H1 (cell line): ENCODE results near the gene FAM241A. TPM values are rescaled to one million over a fixed set of nuclear protein-coding genes. Genes with fewer than 3 reads are reported as not detected.

Experiments used
- BACH1 ChIP-seq: IDR thresholded peaks from 2 replicates; pipeline ENCODE4 v1.6.1; 2012; ENCODE audit warnings: low read length, improper control_type of control experiment
- CHD1 ChIP-seq: IDR thresholded peaks from 2 replicates; pipeline ENCODE4 v1.6.1; 2012; ENCODE audit warnings: low read depth, low read length, improper control_type of control experiment
- GABPA ChIP-seq: IDR thresholded peaks from 2 replicates; pipeline ENCODE4 v1.6.1; 2011; ENCODE audit warnings: mild to moderate bottlenecking, low read length, moderate library complexity, borderline replicate concordance; ENCODE audit not compliant: insufficient read depth
- HDAC6 ChIP-seq: IDR thresholded peaks from one replicate; pipeline ENCODE4 v1.7.1; 2012; ENCODE audit warnings: low read depth, mild to moderate bottlenecking, inconsistent platforms, low read length, moderate library complexity
- NRF1 ChIP-seq: IDR thresholded peaks from 2 replicates; pipeline ENCODE4 v1.6.1; 2011; ENCODE audit warnings: mild to moderate bottlenecking, low read depth, low read length, improper control_type of control experiment
- RBBP5 ChIP-seq: IDR thresholded peaks from 2 replicates; pipeline ENCODE4 v1.7.1; 2012; ENCODE audit warnings: low read depth, mild to moderate bottlenecking, inconsistent platforms, low read length, moderate library complexity, borderline replicate concordance
- SIN3A ChIP-seq, 2 experiments: IDR thresholded peaks in 1 of 2; conservative IDR thresholded peaks in 1 of 2; 2 replicates each; pipeline ENCODE4 v1.6.1; 2011 to 2012; ENCODE audit warnings: low read length in 2 of 2, improper control_type of control experiment in 1 of 2, low read depth in 1 of 2, mild to moderate bottlenecking in 1 of 2
- SIRT6 ChIP-seq: IDR thresholded peaks from one replicate; pipeline ENCODE4 v1.7.1; 2012; ENCODE audit warnings: low read length, inconsistent platforms
- SP2 ChIP-seq: IDR thresholded peaks from 2 replicates; pipeline ENCODE4 v1.6.1; 2012; ENCODE audit warnings: mild to moderate bottlenecking, low read length, inconsistent platforms
- polyA plus RNA-seq, 7 experiments: library from polyadenylated mRNA; depleted of rRNA in 3 of 7; stranded (reverse) in 5 of 7; unstranded in 2 of 7; fragments of >200 nt in 5 of 7; fragments of 200-250 nt in 2 of 7; gene quantifications; 1 replicate in 5 of 7; 2 replicates in 1 of 7; 4 replicates in 1 of 7; pipeline versions ENCODE4 v1.2.1 to v1.2.3, GENCODE V29; 2011 to 2013; ENCODE audit warnings: missing spikeins in 2 of 7, mixed read lengths in 2 of 7
- total RNA-seq: library from RNA; stranded (reverse); fragmentation: NEBNext Ultra II Directional; extraction: Animal tissue kit (Norgen Biotek cat#: 25700); gene quantifications from 2 replicates; pipeline ENCODE4 v1.2.1, GENCODE V29; 2021

The FAM241A gene
- total and polyA plus RNA-seq, 2 of the 8 experiments (the other 6 are each of a cell fraction or from before 2014, with no cell fraction given), result 0.20 to 0.73 TPM

- TF ChIP-seq NRF1, result no peak
- TF ChIP-seq SIN3A (conservative IDR thresholded peaks at IDR 0.05 in 1 of 2, IDR thresholded peaks at IDR 0.05 in 1 of 2; ENCODE audit: low read depth in 1 of 2, low read length in 2 of 2), result no peak
- no peak for TF ChIP-seq SP2
- no peak for TF ChIP-seq SIRT6
- no peak for TF ChIP-seq RBBP5
- no peak for TF ChIP-seq HDAC6
- no peak for TF ChIP-seq CHD1
- no peak for TF ChIP-seq BACH1
- TF ChIP-seq GABPA, result no peak
Measured at GRCh38 chr4:112185334-112185733, 40.1 kb downstream of the FAM241A start (continued).
